Fibroblast of upper back skin (primary cell): Measurements from ENCODE around the gene TBC1D3E.
"Not testable (repeated sequence)": the region's sequence is repeated elsewhere in the genome, so short reads cannot be mapped to it uniquely, and the experiment has no call there.

Experiments
- DNase-seq: peaks from one replicate; pipeline ENCODE4 v3.0.0-alpha.2; 2013

Gene TBC1D3E

DNA sequence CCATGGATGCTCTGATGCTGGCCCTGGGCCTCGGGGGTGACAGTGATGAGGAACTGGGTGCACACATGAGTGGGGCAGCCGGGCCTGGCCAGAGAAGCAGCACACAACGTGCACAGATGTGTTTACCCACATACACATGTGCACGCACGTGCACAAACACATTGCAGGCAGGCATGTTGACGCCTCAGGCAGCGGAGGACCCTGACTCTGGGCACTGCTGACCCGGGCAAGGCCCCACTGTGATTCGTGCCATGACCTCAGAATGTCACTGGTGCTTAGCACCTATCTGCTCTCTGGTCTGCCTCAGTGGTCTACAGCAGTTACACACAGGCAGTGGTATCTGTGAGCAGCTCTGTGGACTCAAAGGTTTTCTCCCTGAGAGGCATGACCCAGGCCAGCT is at the start of gene TBC1D3E:
Gene TBC1D3E (plus strand): TSS at position 301 of the 400 bp plus-strand sequence. CDS start 1,545 bp downstream, outside the sequence.
- DNase-seq = not testable (repeated sequence)

DNA sequence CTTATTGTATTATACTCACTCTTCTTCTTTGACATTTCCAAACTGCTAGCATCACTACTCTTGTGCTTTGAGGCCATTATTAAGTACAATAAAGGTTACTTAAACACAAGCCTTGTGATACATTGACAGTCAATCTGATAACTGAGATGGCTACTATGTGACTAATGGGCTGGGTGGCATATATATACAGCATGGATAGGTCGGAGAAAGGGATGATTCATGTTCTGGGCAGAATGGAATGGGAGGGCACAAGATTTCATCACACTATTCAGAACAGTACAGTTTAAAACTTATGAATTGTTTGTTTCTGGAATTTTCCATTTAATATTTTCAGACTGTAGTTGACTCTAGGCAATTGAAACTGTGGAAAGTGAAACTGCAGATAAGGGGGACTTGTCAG is 40.4 kb upstream of the TBC1D3E start:
- DNase-seq = not testable (repeated sequence)

DNA sequence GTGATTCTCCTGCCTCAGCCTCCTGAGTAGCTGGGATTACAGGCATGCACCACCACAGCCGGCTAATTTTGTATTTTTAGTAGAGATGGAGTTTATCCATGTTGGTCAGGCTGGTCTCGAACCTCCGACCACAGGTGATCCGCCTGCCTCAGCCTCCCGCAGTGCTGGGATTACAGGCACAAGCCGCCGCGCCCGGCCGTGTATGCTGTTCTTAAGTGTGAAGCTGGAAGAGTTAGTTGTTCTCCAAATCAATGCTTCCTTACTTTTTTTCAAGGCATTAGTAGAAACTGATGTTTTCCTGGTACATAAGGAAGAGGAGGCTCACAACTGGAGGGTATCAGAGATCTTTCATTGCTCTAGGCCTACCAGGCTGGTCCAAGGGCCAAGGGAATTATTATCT is 39.6 kb upstream of the TBC1D3E start:
- DNase-seq = not testable (repeated sequence)

DNA sequence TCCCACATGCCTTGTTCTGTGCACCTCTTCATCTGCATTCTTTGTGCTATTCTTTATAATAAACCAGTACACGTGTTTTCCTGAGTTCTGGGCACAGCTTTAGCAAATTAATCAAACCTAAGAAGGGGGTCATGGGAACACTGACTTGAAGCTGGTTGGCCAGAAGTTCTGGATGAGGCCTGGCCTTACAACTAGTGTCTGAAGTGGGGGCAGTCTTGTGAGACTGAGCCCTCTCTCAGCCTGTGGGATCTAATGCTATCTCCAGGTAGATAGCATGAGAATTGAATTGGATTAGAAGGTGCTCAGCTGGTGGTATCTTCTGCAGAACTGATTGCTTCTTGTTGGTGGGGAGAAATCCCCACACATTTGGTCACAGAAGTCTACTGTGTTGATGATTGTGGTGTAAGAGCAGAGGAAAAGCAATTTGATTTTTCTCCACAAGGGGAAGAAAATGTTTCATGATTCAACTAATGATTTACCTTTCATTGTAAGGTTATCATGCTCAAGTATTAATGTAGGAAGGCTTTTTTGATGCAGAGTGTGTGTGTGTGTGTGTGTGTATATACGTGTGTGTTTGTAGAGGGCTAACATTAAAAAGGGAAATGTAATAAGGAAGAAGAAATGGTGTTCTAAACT is 33.6 kb upstream of the TBC1D3E start:
- not testable (repeated sequence) for DNase-seq

DNA sequence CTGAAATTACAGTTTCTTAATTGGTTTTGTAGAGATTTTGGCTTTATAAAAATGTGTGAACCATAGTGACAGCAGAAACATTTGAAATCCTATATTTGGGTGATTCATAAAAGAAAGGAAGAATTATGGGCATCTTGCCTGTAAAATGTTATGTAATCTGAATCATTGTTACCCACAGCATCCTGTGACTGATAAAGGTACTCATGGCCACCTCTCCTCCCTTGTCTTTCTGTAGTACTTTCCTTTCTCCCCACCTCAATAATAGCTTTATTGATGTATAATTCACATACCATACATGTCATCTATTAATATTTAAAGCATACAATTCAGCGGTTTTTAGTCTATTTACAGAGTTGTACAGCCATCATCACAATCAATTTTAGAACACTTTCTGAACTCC is 28.5 kb upstream of the TBC1D3E start:
- DNase-seq = not testable (repeated sequence)

DNA sequence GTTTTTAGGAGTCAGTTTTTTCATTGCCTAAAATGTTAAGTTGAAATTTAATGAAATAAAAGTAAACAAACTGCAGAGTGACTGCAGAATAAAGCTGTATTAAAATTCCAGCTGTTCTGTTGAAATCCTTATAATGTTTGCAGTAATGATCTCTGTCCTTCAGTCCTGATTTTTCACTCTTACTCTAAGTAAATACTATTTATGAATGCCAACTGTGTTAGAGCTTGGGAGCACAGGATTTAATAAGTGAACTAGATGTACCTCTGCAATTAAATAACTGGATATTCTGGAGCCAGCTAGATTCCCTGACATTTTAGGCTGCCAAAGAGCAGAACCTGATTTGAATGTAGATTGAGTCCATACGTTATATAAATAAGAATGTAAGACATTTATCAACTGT is 7.9 kb upstream of the TBC1D3E start:
- not testable (repeated sequence) for DNase-seq

DNA sequence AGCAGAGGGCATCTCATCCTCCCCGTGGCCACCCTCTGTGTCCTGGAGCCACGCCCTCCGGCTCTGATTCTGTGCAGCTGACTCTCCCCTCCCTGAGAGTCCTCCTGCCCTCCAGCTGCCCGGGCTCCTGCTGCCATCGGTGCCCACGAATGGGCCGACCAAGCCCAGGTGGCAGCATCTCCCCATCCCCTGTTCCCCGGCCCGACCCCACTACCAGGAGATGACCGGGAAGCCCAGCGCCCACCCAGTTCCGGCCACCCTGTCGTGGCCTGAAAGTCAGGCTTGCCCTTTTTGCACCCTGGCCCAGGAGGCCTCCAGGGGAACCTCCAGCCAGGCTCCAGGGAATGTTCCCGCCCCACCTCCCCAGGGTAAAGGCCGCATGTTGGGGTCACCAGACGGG is 7.1 kb downstream of the TBC1D3E start:
- not testable (repeated sequence) for DNase-seq
